A375 (cell line): ENCODE measurements around the gene SEPHS2. TPM values are rescaled to one million over a fixed set of nuclear protein-coding genes. Genes with fewer than 3 reads are reported as not detected.

Experiments used
- small RNA-seq: library from RNA; depleted of rRNA; stranded (forward); fragments of <200 nt; gene quantifications from one replicate; pipeline ENCODE3, GENCODE V24; 2014
- total RNA-seq: library from RNA; depleted of rRNA; stranded (reverse); fragments of >200 nt; shearing (Covaris generic); gene quantifications from 2 replicates; pipeline ENCODE4 v1.2.3, GENCODE V29; 2014; rRNA removed

The SEPHS2 gene
- 15.3 and 20.9 TPM in 2 replicates for total RNA-seq

DNA sequence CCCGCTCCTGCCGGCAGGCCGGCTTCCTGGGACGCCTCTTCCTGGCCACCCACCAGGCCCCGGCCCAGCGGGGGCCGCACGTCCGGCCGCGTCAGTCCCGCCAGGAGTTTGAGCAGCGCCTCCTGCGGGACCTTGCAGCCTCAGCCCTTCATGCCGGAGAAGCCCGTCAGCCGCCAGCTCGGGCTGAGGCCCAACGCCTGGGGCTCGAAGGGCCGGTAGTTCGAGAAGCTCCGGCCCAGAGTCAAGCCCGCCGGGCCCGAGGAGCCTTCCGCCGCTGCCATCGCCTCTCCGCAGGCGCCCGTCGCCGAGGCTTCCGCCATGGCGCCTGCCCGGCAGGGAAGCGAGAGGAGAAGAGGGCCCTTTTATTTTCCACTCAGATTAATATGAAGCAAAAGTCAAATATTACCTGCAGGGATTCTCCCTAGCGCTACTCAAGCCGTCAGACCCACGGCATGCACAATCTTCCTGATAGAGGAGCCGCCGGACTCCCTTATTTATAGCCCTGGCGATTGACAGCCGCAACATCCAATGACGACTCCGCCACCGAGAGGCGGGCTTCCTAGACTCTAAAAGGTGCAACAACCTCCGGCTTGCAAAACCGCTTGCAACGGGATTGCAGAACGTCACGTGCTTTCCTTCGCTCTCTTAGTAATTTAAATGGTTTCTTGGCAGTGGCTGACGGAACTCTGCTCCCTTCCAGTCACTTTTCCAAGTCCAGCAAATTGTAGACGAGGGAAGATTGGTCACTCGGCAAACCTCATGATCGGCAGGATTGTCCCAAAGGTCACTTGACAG lies at the start of gene SEPHS2:
SEPHS2 (minus strand) TSS at position 467 of the 795 bp plus-strand sequence; CDS start at position 320, 147 bp downstream.

GRCh38 chr16:30472328-30472942 lies 26.8 kb upstream of the SEPHS2 start, which contains the start of gene ITGAL:
Gene ITGAL (plus strand): TSS chr16:30472742. CDS start chr16:30472838, 96 bp downstream.

DNA sequence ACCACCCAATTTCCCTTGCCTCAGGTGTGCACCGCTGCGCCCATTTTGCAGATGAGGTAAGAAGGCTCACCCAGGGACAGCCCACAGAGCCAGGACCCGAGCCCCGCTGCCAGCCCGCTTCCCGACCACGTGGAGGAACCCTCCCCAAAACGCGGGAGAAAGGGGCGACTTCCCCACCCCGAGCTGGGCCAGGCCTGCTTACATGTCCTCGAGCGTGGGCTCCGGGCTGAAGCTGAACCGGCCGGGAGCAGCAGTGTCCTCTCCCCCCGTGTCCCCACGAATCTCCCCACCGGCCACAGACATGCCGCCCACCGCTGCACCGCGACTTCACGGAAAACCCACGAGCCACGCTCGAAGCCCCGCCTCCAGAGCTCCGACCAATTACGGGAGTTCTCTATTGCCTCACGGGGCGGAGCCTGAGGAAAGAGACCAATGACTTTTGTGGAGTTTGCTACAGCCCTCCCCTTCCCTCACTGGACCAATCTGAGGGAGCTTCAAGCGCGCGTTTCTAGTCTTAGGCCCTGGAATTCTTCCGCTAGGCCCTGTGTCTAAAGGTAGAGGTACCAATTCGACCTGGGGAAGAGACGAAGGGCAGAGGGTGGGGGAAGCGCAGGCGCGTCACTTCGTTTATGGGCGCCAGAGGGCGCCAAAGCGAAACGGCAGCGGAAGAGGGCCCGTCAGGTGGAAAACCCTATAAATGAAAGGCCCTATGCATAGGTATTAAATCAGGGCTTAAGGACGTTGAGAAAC lies 15.8 kb downstream of the SEPHS2 start, which contains the start of gene DCTPP1:
DCTPP1 (minus strand) TSS at position 353 of the 750 bp plus-strand sequence; CDS start at position 303, 50 bp downstream.

DNA sequence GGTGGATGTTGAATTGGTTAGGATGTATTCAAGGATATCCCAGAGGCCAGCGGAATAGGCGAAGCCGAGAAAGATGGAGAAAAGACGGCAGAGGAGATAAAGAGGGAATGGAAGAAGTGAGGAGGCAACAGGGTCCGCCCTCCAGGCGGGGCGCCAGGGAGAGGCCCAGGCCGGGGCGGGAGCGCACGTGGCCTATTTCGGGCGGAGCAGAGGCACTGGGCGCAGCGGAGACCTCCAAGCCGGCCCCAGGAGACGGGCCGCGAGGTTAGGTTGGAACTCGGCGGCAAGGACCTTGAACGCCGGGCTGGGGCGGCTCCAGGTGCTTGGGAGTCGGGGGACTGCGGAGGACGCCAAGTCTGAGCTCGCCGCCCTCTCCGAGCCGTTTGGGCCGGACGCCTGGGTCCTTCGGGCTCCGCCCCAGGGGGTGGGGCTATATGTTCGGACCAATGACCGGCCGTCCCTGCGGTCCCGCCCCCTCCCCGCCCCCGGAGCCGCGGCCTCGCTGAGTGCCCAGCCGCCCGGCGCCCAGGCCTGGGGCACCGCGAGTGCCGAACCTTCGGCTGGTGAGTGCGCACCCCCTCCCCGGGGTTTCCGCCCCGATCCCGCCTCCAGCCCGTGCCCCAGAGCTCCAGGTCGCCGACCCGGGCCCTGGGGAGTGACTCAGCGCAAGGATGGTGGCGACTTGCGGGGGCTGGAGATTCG lies 38.4 kb downstream of the SEPHS2 start, which contains the start of gene ZNF771:
ZNF771 (plus strand) TSS at position 505 of the 702 bp plus-strand sequence. CDS start 448 bp downstream, outside the sequence.

GRCh38 chr16:30395155-30395991 lies 50.3 kb downstream of the SEPHS2 start, which contains the start of gene ZNF48:
Gene ZNF48 (plus strand): TSS chr16:30395420. CDS start chr16:30395795, 375 bp downstream.

Small RNA genes within 50 kb of the gene (small RNA-seq; reads per million reads assigned to genes)
- gene RF00019 (not detected), gene RF00406 (0.46 reads per million, percentile 17 among the genes with 10 or more reads in this experiment), gene RNU7-61P (not detected)

Other genes starting within 250 kb of the SEPHS2 start
- gene SULT1A3, start 246.6 kb downstream of the SEPHS2 start, total RNA-seq: 5.0 and 5.3 TPM in 2 replicates
- gene NPIPB13, start 197.4 kb downstream of the SEPHS2 start, total RNA-seq: 2.6 and 2.9 TPM in 2 replicates
- gene CD2BP2, start 90.6 kb downstream of the SEPHS2 start, total RNA-seq: 97.2 and 106 TPM in 2 replicates
- gene TBC1D10B, start 75.4 kb downstream of the SEPHS2 start, total RNA-seq: 25.2 and 27.1 TPM in 2 replicates
- gene MYL11, start 71.1 kb downstream of the SEPHS2 start, total RNA-seq: not detected in 2 replicates
- gene SEPTIN1, start 63.3 kb downstream of the SEPHS2 start, total RNA-seq: 0.60 TPM in 1 of 2 replicates, not detected in the other
- 11.2 and 12.2 TPM in 2 replicates for gene ZNF48, start 50.5 kb downstream of the SEPHS2 start, total RNA-seq
- gene ZNF771, start 38.3 kb downstream of the SEPHS2 start, total RNA-seq: 7.2 and 9.6 TPM in 2 replicates
- gene DCTPP1, start 15.8 kb downstream of the SEPHS2 start, total RNA-seq: 36.7 and 40.4 TPM in 2 replicates
- not detected in 2 replicates for gene ITGAL, start 26.9 kb upstream of the SEPHS2 start, total RNA-seq
- gene ZNF768, start 80.7 kb upstream of the SEPHS2 start, total RNA-seq: 42.1 and 44.2 TPM in 2 replicates
- gene ZNF747, start 89.0 kb upstream of the SEPHS2 start, total RNA-seq: 0.23 and 0.82 TPM in 2 replicates
- gene ZNF764, start 112.5 kb upstream of the SEPHS2 start, total RNA-seq: 10.9 and 14.7 TPM in 2 replicates
- gene ZNF688, start 125.8 kb upstream of the SEPHS2 start, total RNA-seq: 12.4 and 17.1 TPM in 2 replicates
- not detected in 2 replicates for gene ZNF785, start 139.8 kb upstream of the SEPHS2 start, total RNA-seq
- 8.7 and 11.5 TPM in 2 replicates for gene ZNF689, start 164.5 kb upstream of the SEPHS2 start, total RNA-seq
- 9.6 and 17.8 TPM in 2 replicates for gene PRR14, start 205.1 kb upstream of the SEPHS2 start, total RNA-seq
- 24.3 and 26.5 TPM in 2 replicates for gene FBRS, start 212.6 kb upstream of the SEPHS2 start, total RNA-seq